ENCODE data around the gene SDK1.

SDK1 gene

GRCh38 chr7:3309140-3309539, 8.1 kb downstream of the SDK1 start:
- TF ChIP-seq, protein P1, sequence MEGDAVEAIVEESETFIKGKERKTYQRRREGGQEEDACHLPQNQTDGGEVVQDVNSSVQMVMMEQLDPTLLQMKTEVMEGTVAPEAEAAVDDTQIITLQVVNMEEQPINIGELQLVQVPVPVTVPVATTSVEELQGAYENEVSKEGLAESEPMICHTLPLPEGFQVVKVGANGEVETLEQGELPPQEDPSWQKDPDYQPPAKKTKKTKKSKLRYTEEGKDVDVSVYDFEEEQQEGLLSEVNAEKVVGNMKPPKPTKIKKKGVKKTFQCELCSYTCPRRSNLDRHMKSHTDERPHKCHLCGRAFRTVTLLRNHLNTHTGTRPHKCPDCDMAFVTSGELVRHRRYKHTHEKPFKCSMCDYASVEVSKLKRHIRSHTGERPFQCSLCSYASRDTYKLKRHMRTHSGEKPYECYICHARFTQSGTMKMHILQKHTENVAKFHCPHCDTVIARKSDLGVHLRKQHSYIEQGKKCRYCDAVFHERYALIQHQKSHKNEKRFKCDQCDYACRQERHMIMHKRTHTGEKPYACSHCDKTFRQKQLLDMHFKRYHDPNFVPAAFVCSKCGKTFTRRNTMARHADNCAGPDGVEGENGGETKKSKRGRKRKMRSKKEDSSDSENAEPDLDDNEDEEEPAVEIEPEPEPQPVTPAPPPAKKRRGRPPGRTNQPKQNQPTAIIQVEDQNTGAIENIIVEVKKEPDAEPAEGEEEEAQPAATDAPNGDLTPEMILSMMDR (conservative IDR thresholded peaks at IDR 0.05; ENCODE audit: control insufficient read depth, insufficient read depth, low read depth, low read length), result no peak
- H3K4me3 ChIP-seq (ENCODE audit: control insufficient read depth, low read depth, low read length), result no peak overlapping the region
- DNase-seq (ENCODE audit: low read depth), result peak; percentile 20

DNA sequence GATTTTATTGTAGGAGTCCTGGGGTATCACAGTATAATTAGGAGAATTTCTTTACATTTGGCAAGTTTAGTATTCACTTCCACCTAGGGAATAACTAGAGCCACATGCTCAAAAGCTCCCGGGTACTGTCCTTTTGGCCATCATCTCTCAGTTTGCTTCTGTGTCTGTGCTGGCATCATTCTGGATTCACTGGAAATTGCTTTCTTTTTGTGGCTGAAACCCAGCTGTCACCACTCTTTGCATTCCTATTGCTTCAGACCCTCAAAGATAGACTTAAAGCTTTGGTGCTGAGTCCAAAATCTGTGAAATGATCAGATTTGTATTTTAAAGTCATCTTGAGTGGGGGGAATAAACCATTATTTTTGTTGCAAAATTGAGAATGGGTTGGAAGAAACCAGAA, 8.9 kb downstream of the SDK1 start:
- TF ChIP-seq, protein P1 (conservative IDR thresholded peaks at IDR 0.05; ENCODE audit: control insufficient read depth, insufficient read depth, low read depth, low read length), result no peak

DNA sequence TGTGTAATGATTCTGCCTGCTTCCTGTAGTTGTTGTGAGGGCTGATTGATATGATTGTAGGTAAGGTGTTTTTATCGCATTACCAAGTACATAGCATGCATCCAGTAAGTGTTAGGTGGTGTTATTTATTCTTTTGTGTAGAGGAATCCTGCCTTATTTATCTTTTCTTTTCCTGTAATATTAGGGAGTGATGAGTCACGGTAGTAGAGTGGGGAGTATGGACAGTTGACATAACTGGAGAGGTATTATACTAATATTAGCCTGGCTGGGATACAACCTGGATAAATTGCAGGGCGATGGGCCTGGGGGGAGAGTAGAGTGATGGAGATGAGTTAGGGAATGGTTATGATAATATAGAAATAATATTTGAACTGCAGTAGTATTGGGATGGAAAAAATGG, 9.8 kb downstream of the SDK1 start:
- TF ChIP-seq, protein P1 (conservative IDR thresholded peaks at IDR 0.05; ENCODE audit: control insufficient read depth, insufficient read depth, low read depth, low read length), result no peak

More for the DNA sequence above, 8.9 kb downstream of the SDK1 start:
- no peak overlapping the region for H3K4me3 ChIP-seq (ENCODE audit: control insufficient read depth, low read depth, low read length)
- no peak for DNase-seq (ENCODE audit: low read depth)

GRCh38 chr7:3312583-3312982, 11.5 kb downstream of the SDK1 start:
- no peak for DNase-seq (ENCODE audit: low read depth)
- no peak overlapping the region for H3K4me3 ChIP-seq (ENCODE audit: control insufficient read depth, low read depth, low read length)
- TF ChIP-seq, protein P1 (conservative IDR thresholded peaks at IDR 0.05; ENCODE audit: control insufficient read depth, insufficient read depth, low read depth, low read length), result no peak

More for the DNA sequence above, 9.8 kb downstream of the SDK1 start:
- DNase-seq (ENCODE audit: low read depth), result no peak
- no peak overlapping the region for H3K4me3 ChIP-seq (ENCODE audit: control insufficient read depth, low read depth, low read length)

- no peak for DNase-seq (ENCODE audit: low read depth)
- H3K4me3 ChIP-seq (ENCODE audit: control insufficient read depth, low read depth, low read length), result no peak overlapping the region
- TF ChIP-seq, protein P1 (conservative IDR thresholded peaks at IDR 0.05; ENCODE audit: control insufficient read depth, insufficient read depth, low read depth, low read length), result no peak
Measured at GRCh38 chr7:3318874-3319273, 17.8 kb downstream of the SDK1 start.

DNA sequence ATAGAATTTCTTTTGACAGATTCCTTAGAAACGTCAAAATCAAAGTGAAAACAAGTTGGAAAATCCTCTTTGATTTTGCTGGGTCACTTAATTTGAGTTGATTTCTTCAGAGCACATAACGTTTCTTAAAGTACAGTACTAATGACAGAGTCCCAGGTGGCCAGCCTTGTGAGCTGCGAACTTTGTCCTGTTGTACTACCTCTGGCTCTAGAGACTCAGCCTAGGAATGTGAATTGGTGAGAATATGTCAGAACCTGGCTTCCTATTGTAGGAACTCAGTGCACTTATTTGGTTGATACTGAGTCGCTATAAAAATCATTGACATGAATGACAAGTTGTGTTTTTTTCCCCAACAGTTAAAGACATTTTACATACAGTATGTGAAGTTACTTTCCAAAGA, 20.2 kb downstream of the SDK1 start:
- DNase-seq (ENCODE audit: low read depth), result no peak
- TF ChIP-seq, protein P1 (conservative IDR thresholded peaks at IDR 0.05; ENCODE audit: control insufficient read depth, insufficient read depth, low read depth, low read length), result no peak
- no peak overlapping the region for H3K4me3 ChIP-seq (ENCODE audit: control insufficient read depth, low read depth, low read length)

DNA sequence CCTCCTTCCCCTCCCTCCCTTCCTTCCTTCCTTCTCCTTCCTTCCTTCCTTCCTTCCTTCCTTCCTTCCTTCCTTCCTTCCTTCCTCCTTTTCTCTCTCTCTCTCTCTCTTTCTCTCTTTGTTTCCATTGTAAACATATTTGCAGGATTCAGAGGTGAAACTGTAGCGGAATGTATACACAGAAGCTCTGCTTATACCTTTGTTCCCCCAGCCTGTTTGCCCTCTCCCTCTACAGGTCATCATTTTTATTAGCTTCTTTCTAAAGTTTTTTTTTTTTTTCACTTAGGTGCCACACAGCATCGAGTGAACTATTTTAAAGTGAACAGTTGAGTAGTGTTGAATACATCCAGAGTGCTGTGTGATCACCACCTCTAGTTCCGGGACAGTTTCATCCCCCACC, 20.7 kb downstream of the SDK1 start:
- DNase-seq (ENCODE audit: low read depth), result no peak
- TF ChIP-seq, protein P1 (conservative IDR thresholded peaks at IDR 0.05; ENCODE audit: control insufficient read depth, insufficient read depth, low read depth, low read length), result no peak
- no peak overlapping the region for H3K4me3 ChIP-seq (ENCODE audit: control insufficient read depth, low read depth, low read length)

Measured in fibroblast of mammary gland (primary cell).